Smooth muscle cell (in vitro differentiated cells): ENCODE results near the gene SH3RF3. TPM values are rescaled to one million over a fixed set of nuclear protein-coding genes. Genes with fewer than 3 reads are reported as not detected.

ENCODE experiments used
- DNase-seq: peaks from one replicate; lab custom pipeline; 2025; ENCODE audit not compliant: unreplicated experiment; lab: John Stamatoyannopoulos, UW
- H2AFZ ChIP-seq: fragments of 200-600 bp; sonication (generic); 2 replicates; pipeline ENCODE4 v1.6.0; 2016; ENCODE audit warnings: antibody characterized with exemption, low read depth, mild to moderate bottlenecking
- H3F3A ChIP-seq: fragments of 200-600 bp; sonication (generic); 2 replicates; pipeline ENCODE4 v1.6.0; 2017; ENCODE audit warnings: antibody characterized with exemption, low read depth
- H3K27ac ChIP-seq: fragments of 200-600 bp; sonication (generic); 2 replicates; pipeline ENCODE4 v1.5.1; 2016; ENCODE audit warnings: low read depth, mild to moderate bottlenecking
- H3K27me3 ChIP-seq: fragments of 200-600 bp; sonication (generic); 2 replicates; pipeline ENCODE4 v1.6.1; 2016; ENCODE audit warnings: low read depth, mild to moderate bottlenecking
- H3K36me3 ChIP-seq: fragments of 200-600 bp; sonication (generic); 2 replicates; pipeline ENCODE4 v1.5.1; 2016; ENCODE audit warnings: low read depth
- H3K4me1 ChIP-seq: fragments of 200-600 bp; sonication (generic); 2 replicates; pipeline ENCODE4 v1.5.1; 2016; ENCODE audit warnings: low read depth
- H3K4me2 ChIP-seq: fragments of 200-600 bp; sonication (generic); 2 replicates; pipeline ENCODE4 v1.6.0; 2016; ENCODE audit warnings: mild to moderate bottlenecking
- H3K4me3 ChIP-seq: fragments of 200-600 bp; sonication (generic); 2 replicates; pipeline ENCODE4 v1.5.1; 2016; ENCODE audit warnings: mild to moderate bottlenecking
- H3K79me2 ChIP-seq: fragments of 200-600 bp; sonication (generic); 2 replicates; pipeline ENCODE4 v1.6.0; 2016; ENCODE audit warnings: low read depth, mild to moderate bottlenecking
- H3K9ac ChIP-seq: fragments of 200-600 bp; sonication (generic); 2 replicates; pipeline ENCODE4 v1.6.0; 2016; ENCODE audit warnings: low read depth
- H3K9me3 ChIP-seq: fragments of 200-600 bp; sonication (generic); replicated peaks from 2 replicates; pipeline ENCODE4 v1.5.1; 2016; ENCODE audit warnings: low read depth
- H4K20me1 ChIP-seq: fragments of 200-600 bp; sonication (generic); 2 replicates; pipeline ENCODE4 v1.6.0; 2016; ENCODE audit warnings: low read depth
- CTCF ChIP-seq: fragments of 200-600 bp; sonication (generic); IDR thresholded peaks from 2 replicates; pipeline ENCODE4 v1.5.1; 2017; ENCODE audit warnings: borderline replicate concordance, mild to moderate bottlenecking, antibody characterized with exemption; ENCODE audit not compliant: insufficient read depth, poor library complexity, severe bottlenecking
- WGBS: methylation state at CpG from one replicate; pipeline ENCODE4 v1.1.7; 2016; ENCODE audit warnings: low lambda C conversion rate; 5-methylcytosine and 5-hydroxymethylcytosine counted together
- polyA plus RNA-seq: library from polyadenylated mRNA; unstranded; fragments of >200 nt; fragmentation: Nextera tagmentation; extraction: Ambion mirVana; gene quantifications from 2 replicates; pipeline ENCODE4 v1.2.1, GENCODE V29; 2016
- total RNA-seq: library from RNA; depleted of rRNA; stranded (reverse); fragments of >200 nt; gene quantifications from 2 replicates; pipeline ENCODE4 v1.2.3, GENCODE V29; 2014

SH3RF3 gene
- total and polyA plus RNA-seq, 2 experiments from 2014 or later = 6.6 to 11.8 TPM

GRCh38 chr2:109513749-109514588, 385.0 kb downstream of the SH3RF3 start:
- Histone ChIP-seq H2AFZ (no peak overlapping the region), H3K79me2 (no peaks in the 10 kb centered on the region), H3K4me1 (no peaks in the 10 kb centered on the region), H3K36me3 (no peaks in the 10 kb centered on the region), H3K9me3 (no peaks in the 10 kb centered on the region), H3K27me3 (no peaks in the 10 kb centered on the region), H3K4me3 (no peak overlapping the region), H3K4me2 (peak overlapping the region; percentile 72), H3K27ac (peak overlapping the region; percentile 75), H4K20me1 (no peaks in the 10 kb centered on the region), H3K9ac (peak overlapping the region; percentile 17), H3F3A (peaks cover 7% of the 10 kb centered on the region)
- peak; percentile 49 for DNase-seq
- WGBS = 39% methylated on average over 20 of the region's 20 CpGs
- no peak for TF ChIP-seq CTCF

GRCh38 chr2:109514857-109515256, 385.9 kb downstream of the SH3RF3 start:
- H3K9ac ChIP-seq = peak overlapping the region; percentile 17
- no peak overlapping the region for H3K4me3 ChIP-seq
- H3K27ac ChIP-seq = peak overlapping the region; percentile 75
- no peaks in the 10 kb centered on the region for H3K9me3 ChIP-seq
- DNase-seq = no peak
- H3K36me3 ChIP-seq = no peaks in the 10 kb centered on the region
- no peaks in the 10 kb centered on the region for H3K27me3 ChIP-seq
- WGBS = 94% methylated on average over 5 of the region's 5 CpGs
- H3K79me2 ChIP-seq = no peaks in the 10 kb centered on the region
- TF ChIP-seq CTCF = no peak
- peak overlapping the region; percentile 72 for H3K4me2 ChIP-seq
- no peaks in the 10 kb centered on the region for H4K20me1 ChIP-seq
- H2AFZ ChIP-seq = no peak overlapping the region
- no peaks in the 10 kb centered on the region for H3K4me1 ChIP-seq
- peaks cover 7% of the 10 kb centered on the region for H3F3A ChIP-seq

DNA sequence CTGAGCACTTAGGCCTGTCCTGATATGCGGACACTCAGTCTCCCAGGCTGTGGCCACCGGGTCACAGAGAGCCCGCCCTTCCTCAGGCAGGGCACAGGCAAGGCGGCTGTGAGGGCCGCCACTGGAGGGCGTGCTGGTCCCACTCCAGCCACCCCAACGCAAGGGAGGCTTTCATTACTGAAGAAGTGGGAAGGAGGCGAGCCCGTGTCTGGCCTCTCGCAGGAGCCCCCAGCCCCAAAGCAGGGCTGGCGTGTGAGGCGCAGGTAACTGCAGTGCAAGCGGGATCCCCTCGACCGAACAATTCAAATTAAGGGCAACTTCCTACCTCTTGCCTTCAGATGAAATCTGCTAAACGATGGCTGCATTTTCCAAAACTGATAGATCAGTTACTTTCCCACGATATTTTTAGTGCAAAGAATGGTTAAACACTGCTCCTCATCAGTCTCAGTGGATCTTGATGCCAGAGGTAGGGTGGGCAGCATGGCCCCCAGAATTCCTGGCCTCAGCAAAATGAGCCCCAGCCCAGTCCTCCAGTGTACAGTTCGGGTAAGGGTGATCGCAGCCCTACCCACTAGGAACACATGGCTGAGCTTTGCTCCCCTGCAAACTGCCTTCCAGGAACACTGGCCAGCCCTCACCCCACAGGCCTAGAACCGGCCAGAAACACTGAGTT, 387.6 kb downstream of the SH3RF3 start:
- Histone ChIP-seq H3F3A (peaks cover 7% of the 10 kb centered on the region), H3K27ac (no peak overlapping the region), H3K9me3 (no peaks in the 10 kb centered on the region), H3K4me1 (no peaks in the 10 kb centered on the region), H3K79me2 (no peaks in the 10 kb centered on the region), H3K27me3 (no peaks in the 10 kb centered on the region), H2AFZ (no peak overlapping the region), H3K9ac (no peak overlapping the region), H3K4me2 (no peak overlapping the region), H4K20me1 (no peaks in the 10 kb centered on the region), H3K4me3 (no peak overlapping the region), H3K36me3 (no peaks in the 10 kb centered on the region)
- TF ChIP-seq CTCF = peak; percentile 78
- 31% methylated on average over 20 of the region's 20 CpGs for WGBS
- DNase-seq = peak; percentile 17
